GM18907 (cell line): ENCODE results near the gene SFXN2.
"Not testable (repeated sequence)": the region's sequence is repeated elsewhere in the genome, so short reads cannot be mapped to it uniquely, and the experiment has no call there.

Experiments used
- ATAC-seq: cut with Tn5 transposase; IDR thresholded peaks from one replicate; pipeline ENCODE4 v1.9.1; 2021; ENCODE audit warnings: mild to moderate bottlenecking, moderate library complexity; ENCODE audit not compliant: unreplicated experiment

Gene SFXN2

GRCh38 chr10:102752266-102752930, 38.0 kb downstream of the SFXN2 start:
- no peak for ATAC-seq

GRCh38 chr10:102752934-102753664, 38.7 kb downstream of the SFXN2 start:
- peak; percentile 56 for ATAC-seq

DNA sequence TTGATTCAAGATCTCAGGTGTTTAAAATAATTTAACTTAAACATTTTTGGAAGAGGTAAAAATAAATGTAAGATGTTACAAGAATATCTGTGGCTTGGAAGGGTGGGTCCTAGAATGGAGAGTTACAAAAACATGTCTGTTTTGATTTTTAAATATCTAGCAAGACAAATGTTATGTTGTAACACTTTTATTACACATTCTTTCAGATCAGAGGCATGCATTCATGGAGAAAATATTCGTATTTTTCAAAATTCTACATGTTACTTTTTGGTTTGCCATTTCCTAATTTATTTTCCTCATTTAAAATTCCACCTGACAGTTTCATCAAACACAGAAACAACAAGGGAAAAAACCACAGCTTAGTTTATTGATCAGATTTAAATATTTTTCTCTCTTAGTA, 39.3 kb downstream of the SFXN2 start:
- ATAC-seq, result no peak

DNA sequence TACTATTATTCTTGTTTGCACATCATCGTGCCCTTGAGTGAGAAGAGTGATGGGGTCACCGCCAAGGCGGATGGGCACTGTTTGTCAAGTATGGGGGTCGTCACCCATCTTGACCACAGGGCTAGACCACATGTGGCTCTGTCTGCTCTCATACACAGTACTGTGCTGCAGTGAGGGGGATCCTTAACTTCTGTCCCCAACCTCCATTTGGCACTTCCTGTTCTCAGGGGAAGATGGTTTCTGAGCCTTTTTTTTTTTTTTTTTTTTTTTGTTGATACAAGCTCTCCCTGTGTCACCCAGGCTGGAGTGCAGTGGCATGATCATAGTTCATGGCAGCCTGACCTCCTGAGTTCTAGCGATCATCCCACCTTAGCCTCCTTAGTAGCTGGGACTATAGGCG, 42.9 kb downstream of the SFXN2 start:
- ATAC-seq, result no peak

DNA sequence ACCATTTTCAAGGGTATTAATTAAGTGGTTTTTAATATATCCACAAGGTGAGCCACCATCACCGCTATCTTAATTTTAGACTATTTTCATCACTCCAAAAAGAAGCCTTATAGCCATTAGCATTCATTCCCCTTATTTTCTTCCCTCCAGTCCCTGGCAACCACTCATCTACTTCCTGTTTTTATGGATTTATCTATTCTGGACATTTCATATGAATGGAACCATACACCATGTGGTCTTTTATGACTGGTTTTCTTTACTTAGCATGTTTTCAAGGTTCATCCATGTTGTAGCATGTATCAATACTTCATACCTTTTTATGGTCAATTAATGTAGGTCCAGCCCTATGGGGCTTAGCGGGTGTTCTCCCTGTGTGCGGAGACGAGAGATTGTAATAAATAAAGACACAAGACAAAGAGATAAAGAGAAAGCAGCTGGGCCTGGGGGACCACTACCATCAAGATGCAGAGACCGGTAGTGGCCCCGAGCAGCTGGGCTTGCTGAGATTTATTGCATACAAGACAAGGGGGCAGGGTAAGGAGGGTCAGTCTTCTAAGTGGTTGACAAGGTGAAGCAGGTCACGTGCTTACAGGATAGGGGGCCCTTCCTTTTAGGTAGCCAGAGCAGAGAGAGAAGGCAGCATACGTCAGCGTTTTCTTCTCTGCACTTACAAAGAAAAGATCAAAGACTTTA, 44.0 kb downstream of the SFXN2 start:
- no peak for ATAC-seq

DNA sequence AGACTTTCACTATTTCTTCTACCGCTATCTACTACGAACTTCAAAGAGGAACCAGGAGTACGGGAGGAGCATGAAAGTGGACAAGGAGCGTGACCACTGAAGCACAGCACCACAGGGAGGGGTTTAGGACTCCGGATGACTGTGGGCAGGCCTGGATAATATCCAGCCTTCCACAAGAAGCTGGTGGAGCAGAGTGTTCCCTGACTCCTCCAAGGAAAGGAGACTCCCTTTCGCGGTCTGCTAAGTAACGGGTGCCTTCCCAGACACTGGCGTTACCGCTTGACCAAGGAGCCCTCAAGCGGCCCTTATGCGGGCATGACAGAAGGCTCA, 44.5 kb downstream of the SFXN2 start:
- not testable (repeated sequence) for ATAC-seq

- no peak for ATAC-seq
These were observed 45.2 kb downstream of the SFXN2 start for GRCh38 chr10:102759497-102760210.

GRCh38 chr10:102761981-102762380, 47.5 kb downstream of the SFXN2 start:
- no peak for ATAC-seq

- ATAC-seq, result no peak
These were observed 48.1 kb downstream of the SFXN2 start for GRCh38 chr10:102762401-102763015.

- ATAC-seq, result no peak
These were observed 48.7 kb downstream of the SFXN2 start for GRCh38 chr10:102763037-102763607.

GRCh38 chr10:102764470-102765161, 50.2 kb downstream of the SFXN2 start:
- ATAC-seq, result no peak

DNA sequence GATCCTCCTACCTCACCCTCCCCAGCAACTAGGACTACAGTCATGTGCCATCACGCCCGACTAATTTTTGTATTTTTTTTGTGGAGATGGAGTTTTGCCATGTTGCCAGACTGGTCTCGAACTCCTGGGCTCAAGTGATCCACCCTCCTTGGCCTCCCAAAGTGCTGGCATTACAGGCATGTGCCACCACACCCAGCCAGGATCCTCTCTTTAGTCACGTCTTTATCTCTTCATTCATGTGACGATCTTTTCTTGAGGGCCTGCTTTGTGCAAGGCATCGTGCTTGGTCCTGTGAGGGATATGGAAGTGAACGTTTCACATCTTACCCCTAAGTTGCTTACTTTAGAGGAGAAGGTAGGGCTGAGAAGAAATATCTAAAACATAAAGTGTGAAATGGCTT, 50.9 kb downstream of the SFXN2 start:
- ATAC-seq, result no peak

DNA sequence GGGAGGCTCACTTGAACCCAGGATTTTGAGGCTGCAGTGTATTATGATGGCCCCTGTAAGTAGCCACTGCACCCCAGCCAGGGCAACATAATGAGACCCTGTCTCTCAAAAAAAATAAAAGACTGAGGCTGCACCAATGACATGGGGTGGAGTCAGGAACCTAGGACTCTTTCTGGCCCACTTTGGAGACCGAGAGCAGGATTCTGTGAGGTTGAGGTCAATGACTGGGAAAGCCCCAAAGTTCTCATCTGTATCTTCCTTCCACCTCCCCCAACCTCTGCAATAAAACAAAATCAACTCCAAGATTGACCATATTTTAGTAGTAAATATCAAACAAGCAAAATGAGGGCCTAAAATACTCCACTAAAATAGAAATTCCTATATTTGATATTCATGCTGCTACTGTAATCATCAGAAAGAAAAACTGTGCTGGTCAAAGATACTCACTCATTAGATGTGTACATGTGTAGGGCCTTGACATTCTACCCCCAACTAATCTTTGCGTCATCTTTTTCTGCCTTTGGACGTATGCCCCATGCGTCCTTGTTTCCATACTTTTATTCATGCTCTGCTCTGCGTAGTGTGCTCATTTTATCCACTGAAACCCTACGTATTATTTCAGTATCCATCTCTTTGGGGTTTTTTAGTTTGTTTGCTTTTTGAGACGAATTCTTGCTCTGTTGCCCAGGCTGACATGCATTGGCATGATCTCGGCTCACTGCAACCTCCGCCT, 53.2 kb downstream of the SFXN2 start:
- no peak for ATAC-seq

DNA sequence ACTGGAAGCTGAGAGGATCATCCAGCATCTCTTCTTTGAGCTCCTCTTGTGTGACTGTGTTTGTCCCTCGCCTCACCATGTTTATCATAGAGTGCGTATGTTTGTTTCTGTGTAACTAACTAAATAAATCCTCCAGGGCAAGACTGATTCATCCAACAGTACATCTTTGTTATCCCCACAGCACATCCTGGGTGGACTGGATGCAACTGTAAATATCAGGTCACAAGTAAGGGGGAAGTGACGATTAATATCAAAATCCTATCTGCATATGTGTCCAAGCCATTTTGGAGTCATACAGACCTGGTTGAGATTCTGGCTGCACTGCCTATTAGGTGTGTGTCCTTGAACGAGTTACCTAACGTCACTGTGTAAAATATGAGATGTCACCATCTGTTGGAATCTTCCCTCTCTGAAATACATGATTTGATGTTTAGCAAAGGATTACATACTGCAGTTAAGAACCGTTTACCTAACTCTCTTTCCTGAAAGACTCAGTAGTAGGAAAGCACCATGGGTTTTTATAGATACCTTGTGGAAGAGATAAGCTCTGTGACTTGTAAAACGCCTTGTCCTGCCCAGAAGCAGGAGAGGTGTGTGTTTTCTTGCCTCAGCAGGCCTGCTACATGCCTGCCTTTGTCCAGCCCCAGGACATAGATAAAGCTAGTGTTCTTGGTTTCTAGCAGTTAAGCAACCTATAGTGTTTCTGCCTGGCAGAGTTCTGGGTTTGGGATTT, 55.1 kb downstream of the SFXN2 start:
- ATAC-seq, result no peak

DNA sequence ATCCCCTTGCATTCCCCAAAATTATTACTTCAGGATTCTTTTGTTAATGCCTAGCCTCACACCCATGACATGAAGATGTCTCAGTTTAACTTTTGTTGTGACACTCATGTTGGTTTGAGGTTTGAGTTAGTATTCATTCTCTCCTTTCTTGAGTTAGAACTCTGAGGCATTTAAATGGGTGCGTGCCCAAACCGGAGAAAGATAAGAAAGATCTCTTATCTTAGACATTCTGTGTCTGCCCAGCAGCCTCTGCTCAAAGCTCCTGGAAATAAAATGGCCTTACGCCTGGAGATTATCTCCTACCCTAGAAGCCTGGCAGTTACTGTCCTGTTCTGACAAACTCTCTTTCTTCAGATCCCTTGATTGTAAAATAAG, 55.7 kb downstream of the SFXN2 start:
- no peak for ATAC-seq

GRCh38 chr10:102770792-102771191, 56.4 kb downstream of the SFXN2 start:
- ATAC-seq, result no peak

- no peak for ATAC-seq
These were observed 58.9 kb downstream of the SFXN2 start for GRCh38 chr10:102773320-102773719.

DNA sequence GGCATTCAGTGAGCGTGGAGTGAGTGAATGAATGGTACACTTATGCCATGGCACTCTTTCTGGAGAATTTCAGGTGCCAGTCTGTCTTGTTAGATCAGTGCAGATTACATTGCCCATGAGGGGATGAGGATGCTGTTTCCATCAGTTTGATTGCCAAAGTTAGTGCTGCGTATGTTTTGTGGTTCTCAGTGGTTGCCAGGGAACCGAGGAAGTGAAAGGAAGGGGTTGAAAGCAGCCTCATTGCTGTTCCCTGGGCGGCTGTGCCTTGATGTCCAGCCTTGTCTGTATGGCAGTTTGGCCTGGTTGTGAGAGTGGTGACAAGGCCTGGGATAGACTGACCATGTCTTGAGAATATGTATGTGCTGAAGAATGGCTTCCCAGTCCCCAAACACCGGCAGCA, 59.5 kb downstream of the SFXN2 start:
- ATAC-seq, result no peak
